Fibroblast of villous mesenchyme (primary cell): ENCODE measurements around the gene AGR3. TPM values are rescaled to one million over a fixed set of nuclear protein-coding genes. Genes with fewer than 3 reads are reported as not detected.
A peak's percentile ranks its signal among the peaks of the same experiment; 100 is the strongest.

Experiments used
- DNase-seq: peaks from one replicate; pipeline ENCODE4 v3.0.0-alpha.2; 2010; ENCODE audit warnings: low read depth
- H3K4me3 ChIP-seq: 2 replicates; pipeline ENCODE4 v1.5.1; 2011; ENCODE audit warnings: low read depth, mild to moderate bottlenecking, low read length
- CTCF ChIP-seq: IDR thresholded peaks from 2 replicates; pipeline ENCODE4 v1.5.1; 2012; ENCODE audit warnings: low read depth, mild to moderate bottlenecking, low read length; ENCODE audit not compliant: insufficient read depth
- total RNA-seq: library from RNA; depleted of rRNA; stranded (reverse); fragments of >200 nt; gene quantifications from 2 replicates; pipeline ENCODE4 v1.2.3, GENCODE V29; 2012

The AGR3 gene
- total RNA-seq, 1 donor, result not detected

GRCh38 chr7:16817536-16817935 lies 64.2 kb downstream of the AGR3 start:
- TF ChIP-seq CTCF, result no peak
- DNase-seq, result peak; percentile 30
- H3K4me3 ChIP-seq, result no peak overlapping the region

GRCh38 chr7:16816824-16817223 lies 65.0 kb downstream of the AGR3 start:
- no peak overlapping the region for H3K4me3 ChIP-seq
- TF ChIP-seq CTCF, result no peak
- no peak for DNase-seq

GRCh38 chr7:16815001-16815400 lies 66.8 kb downstream of the AGR3 start:
- no peak for TF ChIP-seq CTCF

GRCh38 chr7:16813232-16813616 lies 68.6 kb downstream of the AGR3 start:
- H3K4me3 ChIP-seq, result no peak overlapping the region
- no peak for TF ChIP-seq CTCF
- no peak for DNase-seq

More at GRCh38 chr7:16815001-16815400, 66.8 kb downstream of the AGR3 start:
- DNase-seq, result no peak
- H3K4me3 ChIP-seq, result no peak overlapping the region

- no peak overlapping the region for H3K4me3 ChIP-seq
- no peak for TF ChIP-seq CTCF
- no peak for DNase-seq
These were observed 69.1 kb downstream of the AGR3 start for GRCh38 chr7:16812542-16813231.

- TF ChIP-seq CTCF, result no peak
- no peak overlapping the region for H3K4me3 ChIP-seq
- peak; percentile 69 for DNase-seq
These were observed 70.2 kb downstream of the AGR3 start for GRCh38 chr7:16811551-16811950.

GRCh38 chr7:16810573-16810972 lies 71.2 kb downstream of the AGR3 start:
- H3K4me3 ChIP-seq, result no peak overlapping the region
- no peak for DNase-seq
- TF ChIP-seq CTCF, result no peak
